Calu3 (cell line): ENCODE data around the gene CDC45. TPM values are rescaled to one million over a fixed set of nuclear protein-coding genes. Genes with fewer than 3 reads are reported as not detected.

ENCODE experiments used
- BruUV-seq: library from RNA; stranded (reverse); fragments of 400-500 nt; replicated peaks from 2 replicates; lab custom pipeline; 2021; lab: Mats Ljungman, UMichigan
- CTCF ChIA-PET: fragments of 300-600 bp; sonication (Branson Sonifier 250); formaldehyde crosslinking; loops from one replicate; lab custom pipeline; 2022; ENCODE audit warnings: antibody characterized with exemption; lab: Charles Lee
- DNase-seq: peaks from one replicate; pipeline ENCODE4 v3.0.0; 2022
- H3K27ac Mint-ChIP-seq: one replicate; pipeline ENCODE4 v1.8.0; 2022; ENCODE audit warnings: mixed read lengths; ENCODE audit not compliant: unreplicated experiment
- H3K27me3 Mint-ChIP-seq: one replicate; pipeline ENCODE4 v1.8.0; 2022; ENCODE audit warnings: mixed read lengths; ENCODE audit not compliant: unreplicated experiment
- H3K36me3 Mint-ChIP-seq: one replicate; pipeline ENCODE4 v1.8.0; 2022; ENCODE audit warnings: mild to moderate bottlenecking, moderate library complexity, mixed read lengths; ENCODE audit not compliant: insufficient read depth, unreplicated experiment
- H3K4me1 Mint-ChIP-seq: one replicate; pipeline ENCODE4 v1.8.0; 2022; ENCODE audit warnings: mild to moderate bottlenecking, low read depth, mixed read lengths; ENCODE audit not compliant: unreplicated experiment
- H3K4me3 Mint-ChIP-seq: one replicate; pipeline ENCODE4 v1.8.0; 2022; ENCODE audit warnings: mild to moderate bottlenecking, low read depth, moderate library complexity, mixed read lengths; ENCODE audit not compliant: unreplicated experiment
- H3K9me3 Mint-ChIP-seq: one replicate; pipeline ENCODE4 v1.8.0; 2022; ENCODE audit warnings: low read depth, mixed read lengths; ENCODE audit not compliant: unreplicated experiment
- intact Hi-C: fragments of 100-400 bp; cut with micrococcal nuclease; formaldehyde crosslinking; loops from one replicate; pipeline ENCODE4 v1.10.0; 2022; ENCODE audit not compliant: unreplicated experiment
- total RNA-seq: library from RNA; stranded (reverse); gene quantifications from 2 replicates; pipeline ENCODE4 v1.2.3, GENCODE V29; 2022
- TF ChIP-seq, protein P1 (sequence below): fragments of 200-600 bp; IDR thresholded peaks from one replicate; pipeline ENCODE4 v1.8.0; 2022; ENCODE audit warnings: antibody characterized with exemption; ENCODE audit not compliant: unreplicated experiment

Gene CDC45
- total RNA-seq, 1 experiment from 2014 or later: 45.0 TPM

DNA sequence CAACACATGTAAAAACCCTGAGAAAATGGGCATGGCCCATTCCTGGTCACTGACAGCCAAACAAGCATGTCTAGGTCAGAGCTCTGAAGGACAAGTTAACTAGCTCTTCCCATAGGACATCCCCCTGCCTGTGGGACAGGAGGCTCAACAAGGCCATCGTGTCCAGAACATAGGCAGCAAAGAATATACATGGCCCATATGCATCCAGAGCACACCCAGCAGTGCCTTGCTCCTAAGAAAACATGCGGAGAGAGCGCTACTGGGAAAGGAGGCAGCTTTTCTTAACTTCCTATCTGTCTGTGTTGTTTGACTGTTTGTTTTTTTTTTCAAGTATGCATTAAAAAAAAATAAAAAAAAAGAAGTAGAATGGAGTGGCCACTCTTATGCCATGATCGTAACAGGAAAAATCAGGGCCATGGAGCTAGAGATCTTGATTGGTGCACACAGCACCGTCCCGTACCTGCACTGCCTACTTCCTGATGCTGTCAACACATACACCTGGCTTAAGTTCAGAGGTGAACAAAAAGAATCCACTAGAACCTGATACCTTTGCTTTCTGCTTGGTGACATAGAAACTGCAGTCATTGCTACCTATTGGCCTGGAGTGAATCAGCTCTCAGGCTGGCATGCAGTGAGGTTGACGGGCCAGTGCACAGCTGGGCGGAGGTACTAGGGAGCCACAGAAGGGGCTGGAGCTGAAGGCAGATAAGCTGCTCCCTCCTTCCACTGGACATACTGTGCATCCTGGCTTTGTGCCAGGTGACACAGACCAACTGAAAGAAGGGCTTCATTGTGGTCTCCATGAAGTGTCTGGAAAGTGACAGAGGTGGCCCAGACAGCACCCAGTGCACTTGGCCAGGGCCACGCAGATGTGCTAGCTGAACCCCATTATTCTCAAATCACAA, 12.6 kb upstream of the CDC45 start:
- Mint-ChIP-seq H3K9me3 (no peaks in the 10 kb centered on the region), H3K27me3 (no peaks in the 10 kb centered on the region), H3K4me3 (no peak overlapping the region), H3K36me3 (peaks cover 47% of the 10 kb centered on the region), H3K27ac (no peak overlapping the region), H3K4me1 (no peaks in the 10 kb centered on the region)
- CTCF ChIA-PET: interaction anchor here (0.6 kb wide), 1 partner anchor 11 kb away, joined by 3 read pairs; no protein-coding TSS in a partner anchor
- no peak for DNase-seq
- no TSS peak for BruUV-seq
- TF ChIP-seq, protein P1, sequence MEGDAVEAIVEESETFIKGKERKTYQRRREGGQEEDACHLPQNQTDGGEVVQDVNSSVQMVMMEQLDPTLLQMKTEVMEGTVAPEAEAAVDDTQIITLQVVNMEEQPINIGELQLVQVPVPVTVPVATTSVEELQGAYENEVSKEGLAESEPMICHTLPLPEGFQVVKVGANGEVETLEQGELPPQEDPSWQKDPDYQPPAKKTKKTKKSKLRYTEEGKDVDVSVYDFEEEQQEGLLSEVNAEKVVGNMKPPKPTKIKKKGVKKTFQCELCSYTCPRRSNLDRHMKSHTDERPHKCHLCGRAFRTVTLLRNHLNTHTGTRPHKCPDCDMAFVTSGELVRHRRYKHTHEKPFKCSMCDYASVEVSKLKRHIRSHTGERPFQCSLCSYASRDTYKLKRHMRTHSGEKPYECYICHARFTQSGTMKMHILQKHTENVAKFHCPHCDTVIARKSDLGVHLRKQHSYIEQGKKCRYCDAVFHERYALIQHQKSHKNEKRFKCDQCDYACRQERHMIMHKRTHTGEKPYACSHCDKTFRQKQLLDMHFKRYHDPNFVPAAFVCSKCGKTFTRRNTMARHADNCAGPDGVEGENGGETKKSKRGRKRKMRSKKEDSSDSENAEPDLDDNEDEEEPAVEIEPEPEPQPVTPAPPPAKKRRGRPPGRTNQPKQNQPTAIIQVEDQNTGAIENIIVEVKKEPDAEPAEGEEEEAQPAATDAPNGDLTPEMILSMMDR: no peak
- intact Hi-C loops: no loop called here

DNA sequence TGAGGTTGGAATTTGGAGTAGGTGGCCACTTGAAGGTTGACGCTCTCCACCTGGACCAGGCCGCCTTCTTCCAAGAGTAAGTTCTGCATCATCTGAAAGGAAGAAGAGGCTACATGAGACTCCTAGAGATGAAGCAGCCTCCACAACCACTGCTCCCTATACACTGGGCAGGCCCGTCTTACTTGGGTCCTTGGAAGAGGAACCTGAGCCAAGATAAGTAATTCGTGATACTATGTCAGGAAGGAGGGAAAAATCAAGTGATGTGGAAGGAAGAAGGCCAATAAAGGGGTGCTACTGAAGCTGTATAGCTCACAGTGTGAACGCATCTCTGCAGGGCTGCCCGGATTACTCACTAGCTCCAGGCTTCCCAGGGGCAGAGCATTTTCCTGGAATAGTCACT, 11.8 kb upstream of the CDC45 start:
- no peaks in the 10 kb centered on the region for H3K9me3 Mint-ChIP-seq
- no TSS peak for BruUV-seq
- CTCF ChIA-PET: no interaction called here
- H3K27me3 Mint-ChIP-seq: no peaks in the 10 kb centered on the region
- no peak overlapping the region for H3K4me3 Mint-ChIP-seq
- TF ChIP-seq, protein P1: no peak
- DNase-seq: no peak
- H3K4me1 Mint-ChIP-seq: no peaks in the 10 kb centered on the region
- no peak overlapping the region for H3K27ac Mint-ChIP-seq
- intact Hi-C loops: no loop called here
- peaks cover 50% of the 10 kb centered on the region for H3K36me3 Mint-ChIP-seq

DNA sequence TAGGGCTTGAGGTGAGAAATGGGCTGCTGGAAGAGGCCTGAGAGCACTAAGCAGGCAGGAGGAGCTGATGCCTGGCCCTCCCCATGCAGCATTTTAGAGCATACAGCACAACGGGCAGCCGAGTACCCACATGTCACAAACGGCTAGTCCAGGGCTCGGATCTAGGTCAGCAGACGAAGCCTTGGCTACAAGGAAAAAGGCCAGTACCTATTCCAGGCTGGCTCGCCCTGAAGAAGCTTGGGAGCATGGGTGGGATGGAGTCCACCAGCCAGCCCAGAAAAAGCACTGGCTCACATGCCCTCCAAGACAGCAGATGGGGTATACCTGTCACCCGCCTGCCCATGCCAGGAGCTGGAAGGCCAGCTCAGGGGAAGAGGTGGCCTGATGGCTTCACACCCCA, 10.3 kb upstream of the CDC45 start:
- Mint-ChIP-seq H3K4me3 (no peak overlapping the region), H3K4me1 (no peaks in the 10 kb centered on the region), H3K36me3 (peaks cover 55% of the 10 kb centered on the region), H3K27ac (no peak overlapping the region), H3K9me3 (no peaks in the 10 kb centered on the region), H3K27me3 (no peaks in the 10 kb centered on the region)
- TF ChIP-seq, protein P1: no peak
- CTCF ChIA-PET: no interaction called here
- intact Hi-C loops: no loop called here
- DNase-seq: no peak
- BruUV-seq: no TSS peak

- Mint-ChIP-seq H3K4me3 (no peak overlapping the region), H3K4me1 (no peaks in the 10 kb centered on the region), H3K27me3 (no peaks in the 10 kb centered on the region), H3K9me3 (no peaks in the 10 kb centered on the region), H3K36me3 (peaks cover 52% of the 10 kb centered on the region), H3K27ac (no peak overlapping the region)
- intact Hi-C loops: no loop called here
- CTCF ChIA-PET: no interaction called here
- TF ChIP-seq, protein P1: no peak
- no TSS peak for BruUV-seq
- no peak for DNase-seq
Observed at GRCh38 chr22:19470010-19470409, 9.7 kb upstream of the CDC45 start.
